Neural progenitor cell (in vitro differentiated cells): Measurements from ENCODE around the gene MPL. TPM values are rescaled to one million over a fixed set of nuclear protein-coding genes. Genes with fewer than 3 reads are reported as not detected.

Experiments used
- DNase-seq: peaks from one replicate; pipeline ENCODE4 v3.0.0-alpha.2; 2016; ENCODE audit warnings: low spot score
- H2AFZ ChIP-seq: fragments of 200-600 bp; sonication (generic); replicated peaks from 2 replicates; pipeline ENCODE4 v1.6.1; 2016; ENCODE audit warnings: antibody characterized with exemption
- H3F3A ChIP-seq: fragments of 200-600 bp; sonication (generic); 2 replicates; pipeline ENCODE4 v1.6.1; 2016; ENCODE audit warnings: antibody characterized with exemption, low read depth
- H3K27ac ChIP-seq: fragments of 200-600 bp; sonication (generic); 2 replicates; pipeline ENCODE4 v1.5.1; 2016; ENCODE audit warnings: mild to moderate bottlenecking
- H3K27me3 ChIP-seq: fragments of 200-600 bp; sonication (generic); 2 replicates; pipeline ENCODE4 v1.6.1; 2016; ENCODE audit warnings: mild to moderate bottlenecking, moderate library complexity
- H3K36me3 ChIP-seq: fragments of 200-600 bp; sonication (generic); 2 replicates; pipeline ENCODE4 v1.5.1; 2016
- H3K4me1 ChIP-seq: fragments of 200-600 bp; sonication (generic); 2 replicates; pipeline ENCODE4 v1.6.1; 2016; ENCODE audit warnings: mixed run types
- H3K4me2 ChIP-seq: fragments of 200-600 bp; sonication (generic); 2 replicates; pipeline ENCODE4 v1.6.1; 2016
- H3K4me3 ChIP-seq: fragments of 200-600 bp; sonication (generic); 2 replicates; pipeline ENCODE4 v1.5.1; 2016
- H3K79me2 ChIP-seq: fragments of 200-600 bp; sonication (generic); 2 replicates; pipeline ENCODE4 v1.6.1; 2016; ENCODE audit warnings: low read depth
- H3K9ac ChIP-seq: fragments of 200-600 bp; sonication (generic); 2 replicates; pipeline ENCODE4 v1.6.1; 2016
- H3K9me3 ChIP-seq: fragments of 200-600 bp; sonication (generic); 2 replicates; pipeline ENCODE4 v1.5.1; 2016; ENCODE audit warnings: low read depth
- H4K20me1 ChIP-seq: fragments of 200-600 bp; sonication (generic); 2 replicates; pipeline ENCODE4 v1.6.1; 2016; ENCODE audit warnings: low read depth
- H3K27ac Mint-ChIP-seq: 3 replicates; pipeline ENCODE4 v1.8.0; 2021; ENCODE audit warnings: mixed read lengths
- H3K27me3 Mint-ChIP-seq: 2 replicates; pipeline ENCODE4 v1.8.0; 2022; ENCODE audit warnings: low read depth, mild to moderate bottlenecking, inconsistent platforms, moderate library complexity, mixed read lengths; ENCODE audit not compliant: insufficient read depth
- H3K36me3 Mint-ChIP-seq: 3 replicates; pipeline ENCODE4 v1.8.0; 2021; ENCODE audit warnings: mixed read lengths
- H3K4me1 Mint-ChIP-seq: 3 replicates; pipeline ENCODE4 v1.8.0; 2021; ENCODE audit warnings: mixed read lengths
- H3K4me3 Mint-ChIP-seq: 3 replicates; pipeline ENCODE4 v1.8.0; 2021; ENCODE audit warnings: mild to moderate bottlenecking, moderate library complexity, mixed read lengths
- H3K9me3 Mint-ChIP-seq: 3 replicates; pipeline ENCODE4 v1.8.0; 2020; ENCODE audit warnings: mixed read lengths
- EZH2 ChIP-seq: fragments of 200-600 bp; sonication (generic); IDR thresholded peaks from 2 replicates; pipeline ENCODE4 v1.6.1; 2017; ENCODE audit warnings: antibody characterized with exemption, mild to moderate bottlenecking, moderate library complexity
- EZH2phosphoT487 ChIP-seq: fragments of 200-600 bp; sonication (generic); IDR thresholded peaks from 2 replicates; pipeline ENCODE4 v1.6.1; 2017; ENCODE audit warnings: antibody characterized with exemption
- total RNA-seq: library from RNA; depleted of rRNA; stranded (reverse); fragments of >200 nt; gene quantifications from 2 replicates; pipeline ENCODE4 v1.2.3, GENCODE V29; 2015; ENCODE audit warnings: low replicate concordance
- TF ChIP-seq, protein P1 (sequence below): fragments of 200-600 bp; sonication (generic); IDR thresholded peaks from 2 replicates; pipeline ENCODE4 v1.5.1; 2017; ENCODE audit warnings: antibody characterized with exemption, mild to moderate bottlenecking

Gene MPL
- total RNA-seq, 1 donor from 2014 or later = not detected

DNA sequence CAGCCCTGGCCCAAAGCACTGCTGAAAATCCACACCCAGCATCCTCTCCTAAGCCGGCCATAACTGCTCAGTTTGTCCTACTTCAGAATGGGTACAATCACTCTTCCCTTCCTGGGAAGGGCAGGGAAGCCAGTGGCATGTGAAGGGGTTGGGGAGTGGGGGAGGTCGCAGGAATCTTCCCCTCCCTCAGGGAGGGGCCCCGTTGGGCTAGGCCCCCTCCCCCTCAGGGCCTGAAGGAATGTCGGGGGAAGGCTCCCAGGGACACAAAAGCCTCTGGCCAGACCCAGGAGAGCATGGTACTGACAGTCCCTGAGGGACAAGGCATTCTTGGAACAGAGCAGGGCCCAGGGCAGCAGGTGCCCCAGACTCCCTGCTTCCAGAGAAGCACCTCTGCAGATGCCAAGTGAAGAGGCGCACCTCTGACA, 29.0 kb downstream of the MPL start:
- no peaks in the 10 kb centered on the region for H3K27me3 ChIP-seq
- H3F3A ChIP-seq = peaks cover 34% of the 10 kb centered on the region
- no peak for TF ChIP-seq EZH2phosphoT487
- TF ChIP-seq EZH2 = no peak
- TF ChIP-seq, protein P1, sequence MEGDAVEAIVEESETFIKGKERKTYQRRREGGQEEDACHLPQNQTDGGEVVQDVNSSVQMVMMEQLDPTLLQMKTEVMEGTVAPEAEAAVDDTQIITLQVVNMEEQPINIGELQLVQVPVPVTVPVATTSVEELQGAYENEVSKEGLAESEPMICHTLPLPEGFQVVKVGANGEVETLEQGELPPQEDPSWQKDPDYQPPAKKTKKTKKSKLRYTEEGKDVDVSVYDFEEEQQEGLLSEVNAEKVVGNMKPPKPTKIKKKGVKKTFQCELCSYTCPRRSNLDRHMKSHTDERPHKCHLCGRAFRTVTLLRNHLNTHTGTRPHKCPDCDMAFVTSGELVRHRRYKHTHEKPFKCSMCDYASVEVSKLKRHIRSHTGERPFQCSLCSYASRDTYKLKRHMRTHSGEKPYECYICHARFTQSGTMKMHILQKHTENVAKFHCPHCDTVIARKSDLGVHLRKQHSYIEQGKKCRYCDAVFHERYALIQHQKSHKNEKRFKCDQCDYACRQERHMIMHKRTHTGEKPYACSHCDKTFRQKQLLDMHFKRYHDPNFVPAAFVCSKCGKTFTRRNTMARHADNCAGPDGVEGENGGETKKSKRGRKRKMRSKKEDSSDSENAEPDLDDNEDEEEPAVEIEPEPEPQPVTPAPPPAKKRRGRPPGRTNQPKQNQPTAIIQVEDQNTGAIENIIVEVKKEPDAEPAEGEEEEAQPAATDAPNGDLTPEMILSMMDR = no peak
- no peak overlapping the region for H3K9ac ChIP-seq
- peaks cover 11% of the 10 kb centered on the region for H3K79me2 ChIP-seq
- no peak overlapping the region for H2AFZ ChIP-seq
- peaks cover 20% of the 10 kb centered on the region for H4K20me1 ChIP-seq
- H3K4me1 ChIP-seq = peaks cover 22% of the 10 kb centered on the region
- H3K9me3 ChIP-seq = no peaks in the 10 kb centered on the region
- H3K4me2 ChIP-seq = peak overlapping the region; percentile 96
- H3K27ac ChIP-seq = no peak overlapping the region
- Mint-ChIP-seq H3K27ac (no peak overlapping the region), H3K27me3 (peaks cover 4% of the 10 kb centered on the region), H3K4me3 (peak overlapping the region; percentile 81), H3K9me3 (no peaks in the 10 kb centered on the region), H3K36me3 (peaks cover 27% of the 10 kb centered on the region), H3K4me1 (peaks cover 26% of the 10 kb centered on the region)
- H3K4me3 ChIP-seq = peak overlapping the region; percentile 74
- peak; percentile 53 for DNase-seq
- H3K36me3 ChIP-seq = peaks cover 9% of the 10 kb centered on the region

DNA sequence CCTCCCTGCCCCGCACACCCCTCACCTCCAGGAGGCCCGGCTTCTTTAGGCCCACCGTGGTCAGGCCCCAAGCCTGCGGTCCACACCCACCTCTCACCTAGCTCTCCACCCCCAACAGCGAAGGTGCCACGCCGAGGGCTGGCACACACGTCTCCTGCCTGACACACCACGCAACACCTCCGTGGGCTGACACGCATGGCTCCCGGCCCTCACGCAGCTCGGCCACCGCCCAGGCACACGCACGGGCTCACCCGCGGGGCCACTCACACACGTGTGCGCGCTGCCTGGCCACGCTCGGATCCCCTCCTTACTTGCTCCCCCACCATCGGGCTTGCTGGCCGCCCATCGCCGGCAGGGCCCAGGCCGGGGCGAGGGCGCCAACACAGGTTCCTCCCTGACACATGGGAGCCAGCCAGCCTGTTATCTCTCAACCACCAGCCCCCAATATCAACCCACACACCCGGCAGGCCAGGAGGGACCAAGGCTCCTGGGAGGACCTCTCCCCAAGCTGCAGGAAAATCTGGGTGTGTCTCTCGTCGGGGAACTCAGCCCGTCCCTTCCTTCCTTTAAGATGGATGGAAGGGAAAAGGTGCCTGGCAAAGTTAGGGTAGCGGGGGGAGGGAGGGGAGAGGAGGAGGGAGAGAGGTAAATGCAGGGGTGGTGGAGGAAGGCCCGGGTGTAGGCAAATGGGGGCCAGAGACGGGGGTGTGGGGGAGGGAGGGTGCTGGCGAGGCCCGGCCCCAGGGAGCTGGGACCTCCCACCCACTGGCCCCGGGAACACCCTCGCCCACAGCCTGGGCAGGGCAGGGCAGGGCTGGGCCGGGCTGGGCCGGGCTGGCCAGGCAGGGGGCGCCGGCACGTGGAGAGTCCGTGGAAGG, 29.6 kb downstream of the MPL start:
- no peaks in the 10 kb centered on the region for H3K27me3 ChIP-seq
- Mint-ChIP-seq H3K4me1 (peaks cover 19% of the 10 kb centered on the region), H3K4me3 (peak overlapping the region; percentile 81), H3K9me3 (no peaks in the 10 kb centered on the region), H3K36me3 (peaks cover 22% of the 10 kb centered on the region), H3K27ac (no peak overlapping the region), H3K27me3 (peaks cover 4% of the 10 kb centered on the region)
- peak; percentile 45 for DNase-seq
- peaks cover 22% of the 10 kb centered on the region for H3K4me1 ChIP-seq
- H4K20me1 ChIP-seq = peaks cover 13% of the 10 kb centered on the region
- peak overlapping the region; percentile 70 for H3K9ac ChIP-seq
- TF ChIP-seq EZH2phosphoT487 (no peak), EZH2 (no peak)
- TF ChIP-seq, protein P1 = no peak
- H3K27ac ChIP-seq = no peak overlapping the region
- peak overlapping the region; percentile 74 for H3K4me3 ChIP-seq
- no peaks in the 10 kb centered on the region for H3K9me3 ChIP-seq
- H3K4me2 ChIP-seq = peak overlapping the region; percentile 96
- peaks cover 28% of the 10 kb centered on the region for H3F3A ChIP-seq
- H2AFZ ChIP-seq = peak overlapping the region; percentile 51
- peaks cover 2% of the 10 kb centered on the region for H3K36me3 ChIP-seq
- peaks cover 5% of the 10 kb centered on the region for H3K79me2 ChIP-seq

DNA sequence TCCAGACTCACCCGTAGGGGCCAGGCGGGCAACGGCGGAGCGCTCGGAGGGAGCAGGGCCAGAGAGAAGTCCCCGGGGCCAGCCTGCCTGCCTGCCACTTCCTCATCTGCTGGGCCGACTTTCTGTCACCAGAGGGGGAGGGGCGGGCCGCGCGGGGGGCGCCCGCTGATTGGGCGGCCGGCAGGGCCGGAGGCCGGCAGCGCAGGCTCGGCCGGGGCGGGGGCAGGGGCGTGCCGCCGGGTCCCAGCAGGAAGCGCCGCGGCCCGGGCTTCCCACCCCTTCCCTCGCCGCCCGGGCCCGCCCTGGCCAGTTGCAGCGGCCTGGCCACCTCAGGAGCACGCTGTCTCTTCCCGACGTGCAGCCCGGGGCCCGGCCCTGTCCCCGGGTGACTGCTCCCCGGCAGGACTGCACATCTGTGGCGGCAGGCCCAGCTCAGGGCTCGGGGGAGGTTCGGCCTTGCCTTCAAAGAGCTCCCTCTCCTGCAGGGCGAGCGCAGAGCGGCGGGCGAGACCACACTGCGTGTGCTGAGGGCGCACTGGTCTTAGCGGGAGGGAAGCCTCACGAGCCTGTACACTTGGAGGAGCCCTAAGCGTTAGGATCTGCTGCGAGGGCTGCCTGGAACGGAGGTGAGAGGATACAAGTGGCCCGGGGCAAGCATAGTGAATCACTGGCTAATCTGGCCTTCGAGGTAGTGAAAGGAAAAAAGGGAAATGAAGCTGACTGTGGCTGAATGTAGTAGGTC, 30.5 kb downstream of the MPL start, which contains the start of gene ELOVL1:
ELOVL1 (minus strand) TSS at position 108 of the 742 bp plus-strand sequence. CDS start 2,402 bp downstream, outside the sequence.
- Histone ChIP-seq H3K9ac (peak within 1 kb of the TSS; percentile 70), H3K9me3 (no peaks in the 10 kb centered on the region), H3K79me2 (peaks cover 5% of the 10 kb centered on the region), H4K20me1 (peaks cover 6% of the 10 kb centered on the region), H3K27me3 (no peaks in the 10 kb centered on the region), H3K4me1 (peaks cover 22% of the 10 kb centered on the region), H3K36me3 (no peaks in the 10 kb centered on the region), H3K4me3 (peak within 1 kb of the TSS; percentile 74), H3K4me2 (peak within 1 kb of the TSS; percentile 96), H3K27ac (peak within 1 kb of the TSS; percentile 85), H3F3A (peaks cover 20% of the 10 kb centered on the region), H2AFZ (peak within 1 kb of the TSS; percentile 51)
- Mint-ChIP-seq H3K4me3 (peak within 1 kb of the TSS; percentile 85), H3K9me3 (no peaks in the 10 kb centered on the region), H3K36me3 (peaks cover 20% of the 10 kb centered on the region), H3K4me1 (peaks cover 17% of the 10 kb centered on the region), H3K27me3 (peaks cover 4% of the 10 kb centered on the region), H3K27ac (peak within 1 kb of the TSS; percentile 80)
- TF ChIP-seq EZH2 (no peak), EZH2phosphoT487 (no peak)
- TF ChIP-seq, protein P1 = no peak
- DNase-seq = peak; percentile 96
